Measurements from ENCODE around the gene COL15A1.

The COL15A1 gene

DNA sequence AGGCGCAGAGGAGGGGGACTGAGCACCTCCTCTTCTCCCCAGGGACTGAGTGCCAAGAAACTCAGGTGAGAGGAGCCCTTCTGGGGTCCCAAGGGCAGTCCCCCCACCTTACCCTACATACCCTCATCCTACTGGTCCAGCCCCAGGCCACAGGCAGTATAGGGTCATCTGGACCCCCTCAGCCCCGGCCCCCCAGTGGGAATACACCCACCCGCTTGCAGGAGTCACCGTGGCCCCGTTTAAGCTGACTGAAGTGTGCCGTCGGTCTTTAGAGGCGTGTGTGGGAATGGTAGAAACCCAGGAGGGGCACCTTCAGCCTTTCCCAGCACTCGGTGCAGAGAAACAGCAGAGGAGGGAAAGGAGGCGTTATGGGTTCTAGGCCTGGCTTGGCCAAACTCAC, 30.8 kb downstream of the COL15A1 start:
- DNase-seq = no peak

GRCh38 chr9:98974994-98975712, 31.4 kb downstream of the COL15A1 start:
- DNase-seq = peak; percentile 33

DNA sequence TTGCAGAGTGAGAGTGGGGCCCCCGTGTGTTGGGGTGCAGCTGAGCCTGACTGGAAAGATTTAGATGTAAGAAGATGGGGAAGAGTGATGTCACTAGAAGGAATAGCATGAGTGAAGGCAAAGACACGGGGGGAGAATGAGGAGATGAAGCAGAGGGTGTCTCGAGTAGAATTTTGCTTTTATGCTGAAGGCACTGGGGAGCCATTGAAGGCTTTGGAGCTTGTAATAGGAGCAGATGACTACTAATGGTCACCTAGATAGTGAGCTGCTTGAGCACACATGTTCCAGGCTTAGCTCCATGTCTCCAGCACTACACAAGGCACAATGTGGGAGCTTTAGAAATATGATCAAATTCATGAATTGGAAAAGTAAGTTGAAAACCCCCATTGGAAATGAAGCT, 32.1 kb downstream of the COL15A1 start:
- no peak for DNase-seq

DNA sequence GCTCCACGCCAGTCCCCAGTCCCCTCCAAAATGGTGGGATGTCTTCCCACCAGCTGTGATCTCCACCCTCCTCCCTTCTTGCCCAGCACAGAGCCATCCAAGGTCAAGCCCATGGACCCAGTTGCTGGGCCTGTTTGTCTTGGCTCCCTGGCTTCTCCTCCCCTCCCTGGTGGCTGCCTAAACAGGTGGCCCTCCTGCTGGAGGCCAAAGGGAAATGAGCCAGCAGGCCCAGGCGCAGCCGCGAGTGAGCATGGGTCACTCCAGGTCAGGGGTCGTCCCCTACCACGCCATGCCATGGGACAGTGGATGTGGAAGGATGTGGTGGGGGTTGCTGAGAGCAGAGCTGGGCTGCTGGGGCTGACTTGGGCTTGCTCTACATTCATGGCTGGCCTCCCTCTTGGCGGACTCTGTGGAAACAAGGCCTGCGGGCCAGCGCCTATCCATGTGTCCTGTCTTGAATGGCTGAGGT, 33.6 kb downstream of the COL15A1 start:
- DNase-seq = no peak

- DNase-seq = no peak
Measured at GRCh38 chr9:98977813-98978212, 34.1 kb downstream of the COL15A1 start.

GRCh38 chr9:98978231-98978681, 34.5 kb downstream of the COL15A1 start:
- DNase-seq = no peak

GRCh38 chr9:98980291-98980690, 36.6 kb downstream of the COL15A1 start:
- no peak for DNase-seq

- DNase-seq = no peak
Measured at GRCh38 chr9:98983295-98984268, 39.9 kb downstream of the COL15A1 start.

DNA sequence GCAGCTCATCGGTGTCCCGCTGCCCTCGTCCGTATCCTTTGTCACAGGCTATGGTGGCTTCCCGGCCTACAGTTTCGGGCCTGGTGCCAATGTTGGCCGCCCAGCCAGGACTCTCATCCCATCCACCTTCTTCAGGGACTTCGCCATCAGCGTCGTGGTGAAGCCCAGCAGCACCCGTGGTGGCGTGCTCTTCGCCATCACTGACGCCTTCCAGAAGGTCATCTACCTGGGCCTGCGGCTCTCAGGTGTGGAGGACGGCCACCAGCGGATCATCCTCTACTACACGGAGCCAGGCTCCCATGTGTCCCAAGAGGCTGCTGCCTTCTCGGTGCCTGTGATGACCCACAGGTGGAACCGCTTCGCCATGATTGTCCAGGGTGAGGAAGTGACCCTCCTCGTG, 41.9 kb downstream of the COL15A1 start:
- DNase-seq = no peak

DNA sequence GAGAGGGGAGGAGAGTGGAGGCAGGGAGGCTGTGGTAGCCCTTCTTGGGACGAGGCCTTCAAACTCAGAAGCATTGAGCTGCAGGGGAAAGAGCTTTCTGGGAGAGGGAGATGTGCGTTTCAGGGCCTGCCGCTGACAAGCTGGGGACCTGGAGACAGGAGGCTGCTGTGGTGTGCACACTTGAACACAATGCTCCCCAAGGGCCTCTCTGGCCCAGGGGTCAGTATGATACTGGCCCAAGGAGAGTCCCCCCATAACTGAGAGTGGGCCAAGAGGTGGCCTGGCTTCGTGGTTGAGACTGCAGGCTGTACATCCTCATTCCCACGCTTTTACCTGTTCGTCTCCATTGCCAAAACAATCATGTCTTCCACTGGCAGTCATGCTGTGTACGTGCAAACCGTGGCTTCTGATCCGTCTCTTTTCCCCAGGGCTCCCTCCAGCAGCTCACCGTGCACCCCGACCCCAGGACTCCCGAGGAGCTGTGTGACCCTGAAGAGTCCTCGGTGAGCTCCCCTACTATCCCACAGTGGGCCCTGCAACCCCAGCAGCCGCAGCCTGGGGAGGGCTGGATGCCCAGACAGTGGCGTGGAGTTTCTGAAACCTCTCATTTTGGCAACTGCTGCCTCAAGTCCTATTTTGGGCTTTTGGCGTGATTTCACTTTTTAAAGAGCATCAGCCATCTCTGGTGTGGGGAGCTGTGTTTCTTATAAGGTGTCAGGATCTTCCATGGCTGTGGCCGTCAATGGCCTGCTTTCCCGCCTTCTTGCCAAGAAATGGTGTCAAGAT, 43.4 kb downstream of the COL15A1 start:
- DNase-seq = no peak

DNA sequence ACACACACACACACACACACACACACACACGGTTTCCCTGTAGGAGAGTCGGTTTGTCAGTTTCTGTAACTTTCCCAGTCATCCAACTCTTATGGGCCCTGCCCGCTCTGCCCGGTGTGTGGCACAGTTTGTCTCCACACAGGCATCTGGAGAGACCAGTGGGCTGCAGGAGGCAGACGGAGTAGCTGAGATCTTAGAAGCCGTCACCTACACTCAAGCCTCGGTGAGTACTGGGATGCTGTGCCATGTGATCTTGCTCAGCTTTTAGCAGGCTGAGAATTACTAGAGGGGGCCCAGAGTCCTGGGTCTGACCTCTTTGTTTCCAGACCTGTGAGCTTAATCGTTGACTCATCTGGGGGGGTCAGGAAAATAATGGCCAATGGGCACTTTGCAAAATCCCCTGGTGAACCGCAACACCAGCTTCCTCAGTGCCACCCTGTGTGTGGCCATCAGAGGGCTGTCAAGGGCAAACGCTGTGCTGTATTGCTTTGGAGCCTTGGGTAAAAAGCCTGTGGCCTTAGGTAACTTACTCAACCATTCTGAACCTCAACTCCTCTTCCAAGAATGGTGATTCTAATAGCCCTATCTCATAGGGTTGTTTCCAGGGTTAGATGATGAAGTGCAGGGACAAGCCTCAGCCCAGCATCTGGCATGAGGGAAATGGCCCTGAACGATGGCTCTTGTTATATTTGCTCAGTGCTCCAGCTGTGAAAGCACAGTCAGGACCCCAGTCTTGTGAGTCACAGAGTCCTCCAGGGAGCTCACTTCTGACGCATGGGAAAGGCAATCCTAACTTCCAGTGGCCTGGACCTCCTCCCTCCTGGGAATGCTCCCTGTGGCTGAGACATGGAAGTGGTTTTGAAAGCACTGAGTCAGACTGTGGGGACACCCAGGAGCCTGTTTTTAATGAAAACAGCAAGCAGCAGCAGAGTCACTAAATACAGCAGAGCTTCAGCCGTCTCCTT, 45.6 kb downstream of the COL15A1 start:
- DNase-seq = no peak

DNA sequence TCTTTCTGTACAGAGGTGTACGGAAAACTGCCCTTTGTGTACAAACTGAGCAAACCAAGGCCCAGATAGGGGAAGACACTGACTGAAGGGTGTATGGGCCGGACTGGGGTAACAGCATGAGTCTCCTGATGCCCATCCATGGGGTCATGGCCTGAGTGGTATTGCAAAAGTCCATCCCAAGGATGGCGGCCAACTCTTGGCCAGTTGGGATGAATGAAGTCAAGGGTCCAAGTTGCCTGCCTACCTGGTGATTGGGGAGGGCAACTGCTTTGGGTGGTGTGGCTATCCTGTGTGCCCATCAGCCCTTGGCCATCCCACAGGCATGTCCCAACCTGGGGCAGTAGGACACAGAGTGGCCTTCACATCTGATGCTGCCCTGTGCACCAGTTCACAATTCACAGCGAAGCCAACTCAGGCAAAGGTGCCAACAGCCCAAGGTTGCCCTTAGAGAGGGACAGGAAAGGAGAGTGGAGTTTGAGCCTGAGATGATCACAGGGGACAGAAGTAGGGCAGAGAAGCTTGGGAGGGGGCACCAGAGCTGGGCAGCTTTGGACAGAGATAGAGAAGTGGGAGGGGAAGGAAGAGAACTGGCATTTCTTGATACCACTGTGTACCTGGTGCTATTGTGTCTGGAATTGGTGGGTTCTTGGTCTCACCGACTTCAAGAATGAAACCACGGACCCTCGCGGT, 46.6 kb downstream of the COL15A1 start:
- DNase-seq = no peak

DNA sequence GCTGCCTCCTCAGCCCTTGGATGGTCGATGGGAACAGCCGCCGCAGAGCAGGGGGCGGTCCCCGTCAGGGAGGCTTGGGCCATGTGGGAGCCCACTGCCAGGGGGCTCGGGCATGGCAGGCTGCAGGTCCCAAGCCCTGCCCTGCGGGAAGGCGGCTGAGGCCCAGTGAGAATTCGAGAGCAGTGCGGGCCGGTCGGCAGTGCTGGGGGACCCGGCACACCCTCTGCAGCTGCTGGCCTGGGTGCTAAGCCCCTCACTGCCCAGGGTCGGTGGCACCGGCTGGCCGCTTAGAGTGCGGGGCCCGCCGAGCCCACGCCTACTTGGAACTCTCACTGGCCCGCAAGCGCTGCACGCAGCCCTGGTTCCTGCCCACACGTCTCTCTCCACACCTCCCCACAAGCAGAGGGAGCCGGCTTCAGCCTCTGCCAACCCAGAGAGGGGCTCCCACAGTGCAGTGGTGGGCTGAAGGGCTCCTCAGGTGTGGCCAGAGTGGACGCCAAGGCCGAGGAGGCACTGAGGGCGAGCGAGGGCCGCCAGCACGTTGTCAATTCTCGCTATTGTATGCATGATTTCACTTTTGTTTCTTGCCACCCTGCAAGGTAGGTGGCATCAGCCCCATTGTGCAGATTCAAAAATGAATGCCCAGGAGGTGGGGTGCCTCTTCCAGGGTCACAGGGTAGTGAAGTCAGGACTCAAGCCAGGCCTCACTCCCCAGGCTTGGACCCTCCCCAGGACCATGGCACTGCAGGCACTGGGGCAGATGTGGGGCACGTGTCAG, 48.6 kb downstream of the COL15A1 start:
- DNase-seq = no peak

- DNase-seq = no peak
Measured at GRCh38 chr9:98992885-98993569, 49.3 kb downstream of the COL15A1 start.

GRCh38 chr9:98993570-98993945, 49.9 kb downstream of the COL15A1 start:
- no peak for DNase-seq

GRCh38 chr9:98994172-98995058, 50.7 kb downstream of the COL15A1 start:
- DNase-seq = no peak

DNA sequence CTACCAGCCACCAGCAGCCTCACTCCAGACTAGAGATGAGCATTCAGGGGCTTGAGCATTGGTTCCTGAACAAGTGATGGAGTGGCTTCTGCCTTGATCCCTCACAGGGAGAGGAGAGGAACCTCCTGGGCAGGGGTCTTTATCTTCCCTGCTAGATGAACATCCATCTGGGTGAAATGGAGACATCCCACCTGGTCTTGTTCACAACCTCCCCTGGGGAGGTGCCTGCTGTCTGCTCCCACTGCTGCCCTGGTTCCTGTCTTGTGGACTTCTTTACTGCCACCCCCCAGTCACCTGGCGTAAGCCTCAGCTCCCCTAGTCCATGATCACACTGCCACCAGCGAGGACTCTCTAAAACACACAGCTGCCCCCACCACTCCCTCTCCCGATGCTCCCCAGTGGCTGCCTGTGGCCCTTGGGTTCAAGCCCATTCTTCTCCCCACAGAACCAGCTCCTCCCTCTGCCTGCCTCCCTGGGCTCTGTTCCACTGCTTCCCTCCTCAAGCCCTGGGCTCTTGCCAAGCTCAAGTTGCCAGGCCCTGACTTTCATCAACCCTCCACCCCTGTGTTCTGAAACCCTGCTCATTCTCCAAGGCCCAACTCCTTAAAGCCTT, 51.5 kb downstream of the COL15A1 start:
- no peak for DNase-seq

- no peak for DNase-seq
Measured at GRCh38 chr9:98995971-98996504, 52.3 kb downstream of the COL15A1 start.

Data from SHP77 treated with DMSO at 0.1 percent for 48 hours (cell line).